Left ventricle myocardium inferior (tissue), 1 donor: Measurements from ENCODE around the gene SMAD2. TPM values are rescaled to one million over a fixed set of nuclear protein-coding genes. Genes with fewer than 3 reads are reported as not detected.
"Not testable (repeated sequence)": the region's sequence is repeated elsewhere in the genome, so short reads cannot be mapped to it uniquely, and the experiment has no call there.

Experiments used
- DNase-seq: peaks from one replicate; pipeline ENCODE4 v3.0.0-alpha.2; 2020
- H3K27ac ChIP-seq: fragments of 200-600 bp; replicated peaks from 2 replicates; pipeline ENCODE4 v1.8.0; 2021
- H3K27me3 ChIP-seq: fragments of 200-600 bp; 2 replicates; pipeline ENCODE4 v1.8.0; 2021; ENCODE audit warnings: low read depth
- H3K36me3 ChIP-seq: fragments of 200-600 bp; 2 replicates; pipeline ENCODE4 v1.8.0; 2021
- H3K4me1 ChIP-seq: fragments of 200-600 bp; 2 replicates; pipeline ENCODE4 v1.8.0; 2021
- H3K4me3 ChIP-seq: fragments of 200-600 bp; 2 replicates; pipeline ENCODE4 v1.8.0; 2021; ENCODE audit warnings: mild to moderate bottlenecking, moderate library complexity
- H3K9me3 ChIP-seq: fragments of 200-600 bp; replicated peaks from 2 replicates; pipeline ENCODE4 v1.8.0; 2021
- intact Hi-C: fragments of 100-400 bp; cut with micrococcal nuclease; formaldehyde crosslinking; loops from one replicate; pipeline ENCODE4 v1.11.0; 2022
- total RNA-seq: library from RNA; stranded (reverse); fragmentation: NEBNext Ultra II Directional; extraction: Animal tissue kit (Norgen Biotek cat#: 25700); gene quantifications from one replicate; pipeline ENCODE4 v1.2.1, GENCODE V29; 2021
- TF ChIP-seq, protein P1 (sequence below): fragments of 200-600 bp; IDR thresholded peaks from 2 replicates; pipeline ENCODE4 v1.8.0; 2021; ENCODE audit warnings: antibody characterized with exemption, mild to moderate bottlenecking, borderline replicate concordance
- donor health status: DM: no; HTN: yes; CAD: no; lungs with severe emphysema.

Gene SMAD2
- total RNA-seq, 1 donor from 2014 or later, result 80.9 TPM

DNA sequence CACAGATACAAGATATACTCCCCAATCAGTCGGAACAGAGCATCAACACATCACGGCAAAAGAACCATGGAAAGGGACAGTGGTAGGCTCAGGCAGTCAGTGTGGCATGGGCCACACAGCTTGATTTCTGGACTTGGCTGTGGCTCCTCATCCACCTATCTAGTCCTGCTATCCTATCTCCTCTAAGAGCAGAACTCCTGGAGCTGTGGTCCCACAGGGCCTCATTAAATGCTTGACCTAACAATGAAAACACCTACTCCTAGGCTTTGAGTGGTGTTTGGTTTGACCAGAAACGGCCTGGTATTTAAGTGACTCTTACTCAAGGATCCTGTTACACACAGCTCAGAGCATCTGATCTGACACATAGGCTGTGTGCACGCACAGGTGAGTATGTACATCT is 33.6 kb upstream of the SMAD2 start:
- DNase-seq, result no peak
- TF ChIP-seq, protein P1, sequence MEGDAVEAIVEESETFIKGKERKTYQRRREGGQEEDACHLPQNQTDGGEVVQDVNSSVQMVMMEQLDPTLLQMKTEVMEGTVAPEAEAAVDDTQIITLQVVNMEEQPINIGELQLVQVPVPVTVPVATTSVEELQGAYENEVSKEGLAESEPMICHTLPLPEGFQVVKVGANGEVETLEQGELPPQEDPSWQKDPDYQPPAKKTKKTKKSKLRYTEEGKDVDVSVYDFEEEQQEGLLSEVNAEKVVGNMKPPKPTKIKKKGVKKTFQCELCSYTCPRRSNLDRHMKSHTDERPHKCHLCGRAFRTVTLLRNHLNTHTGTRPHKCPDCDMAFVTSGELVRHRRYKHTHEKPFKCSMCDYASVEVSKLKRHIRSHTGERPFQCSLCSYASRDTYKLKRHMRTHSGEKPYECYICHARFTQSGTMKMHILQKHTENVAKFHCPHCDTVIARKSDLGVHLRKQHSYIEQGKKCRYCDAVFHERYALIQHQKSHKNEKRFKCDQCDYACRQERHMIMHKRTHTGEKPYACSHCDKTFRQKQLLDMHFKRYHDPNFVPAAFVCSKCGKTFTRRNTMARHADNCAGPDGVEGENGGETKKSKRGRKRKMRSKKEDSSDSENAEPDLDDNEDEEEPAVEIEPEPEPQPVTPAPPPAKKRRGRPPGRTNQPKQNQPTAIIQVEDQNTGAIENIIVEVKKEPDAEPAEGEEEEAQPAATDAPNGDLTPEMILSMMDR, result no peak
- Histone ChIP-seq H3K4me1 (no peaks in the 10 kb centered on the region), H3K27me3 (no peaks in the 10 kb centered on the region), H3K36me3 (no peaks in the 10 kb centered on the region), H3K9me3 (peaks cover 28% of the 10 kb centered on the region), H3K27ac (no peak overlapping the region), H3K4me3 (no peak overlapping the region)
- intact Hi-C loops, result no loop called here

DNA sequence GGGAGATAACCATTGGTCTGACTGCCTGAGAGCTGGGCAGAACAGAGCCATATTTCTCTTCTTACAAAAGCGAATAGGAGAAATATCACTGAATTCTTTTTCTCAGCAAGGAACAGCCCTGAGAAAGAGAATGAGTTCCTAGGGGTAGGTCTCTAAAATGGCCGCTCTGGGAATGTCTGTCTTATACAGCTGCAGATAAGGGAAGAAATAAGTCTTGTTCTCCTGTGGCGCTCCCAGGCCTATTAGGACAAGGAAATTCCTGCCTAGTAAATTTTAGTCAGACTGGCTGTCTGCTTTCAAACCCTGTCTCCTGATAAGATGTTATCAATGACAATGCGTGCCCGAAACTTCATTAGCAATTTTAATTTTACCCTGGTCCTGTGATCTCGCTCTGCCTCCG is 30.5 kb upstream of the SMAD2 start:
- Histone ChIP-seq H3K9me3 (peaks cover 28% of the 10 kb centered on the region), H3K27me3 (peaks cover 12% of the 10 kb centered on the region)
- H3K27ac ChIP-seq, DNase-seq, H3K4me3 ChIP-seq, intact Hi-C loops, H3K36me3 ChIP-seq, H3K4me1 ChIP-seq: not testable (repeated sequence)

DNA sequence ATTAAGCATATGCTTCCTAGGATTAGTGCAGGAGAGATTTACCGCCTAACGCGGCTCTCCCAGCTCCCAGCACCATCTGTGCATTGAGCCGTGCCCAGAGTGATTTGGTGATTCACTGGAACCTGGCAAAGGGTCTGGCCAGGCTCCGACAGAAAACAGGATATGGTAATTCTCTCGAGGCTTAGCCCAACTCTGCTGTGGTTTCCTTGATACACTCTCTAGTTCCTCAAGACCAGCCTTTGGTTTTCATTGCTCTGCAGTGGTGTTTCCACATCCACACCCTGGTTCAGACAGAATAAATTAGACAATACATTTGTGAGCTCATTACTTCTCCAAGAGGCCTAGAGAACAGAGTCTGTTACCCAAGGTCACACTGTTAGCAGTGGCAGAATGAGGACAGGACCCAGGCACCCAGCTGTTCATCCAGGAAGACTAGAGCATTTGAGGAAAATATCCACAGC is 23.0 kb upstream of the SMAD2 start:
- H3K4me3 ChIP-seq, result no peak overlapping the region
- TF ChIP-seq, protein P1, result no peak
- H3K27ac ChIP-seq, result no peak overlapping the region
- H3K4me1 ChIP-seq, result peaks cover 6% of the 10 kb centered on the region
- H3K9me3 ChIP-seq, result no peaks in the 10 kb centered on the region
- H3K27me3 ChIP-seq, result peaks cover 8% of the 10 kb centered on the region
- no peaks in the 10 kb centered on the region for H3K36me3 ChIP-seq
- intact Hi-C loops, result no loop called here
- DNase-seq, result no peak

DNA sequence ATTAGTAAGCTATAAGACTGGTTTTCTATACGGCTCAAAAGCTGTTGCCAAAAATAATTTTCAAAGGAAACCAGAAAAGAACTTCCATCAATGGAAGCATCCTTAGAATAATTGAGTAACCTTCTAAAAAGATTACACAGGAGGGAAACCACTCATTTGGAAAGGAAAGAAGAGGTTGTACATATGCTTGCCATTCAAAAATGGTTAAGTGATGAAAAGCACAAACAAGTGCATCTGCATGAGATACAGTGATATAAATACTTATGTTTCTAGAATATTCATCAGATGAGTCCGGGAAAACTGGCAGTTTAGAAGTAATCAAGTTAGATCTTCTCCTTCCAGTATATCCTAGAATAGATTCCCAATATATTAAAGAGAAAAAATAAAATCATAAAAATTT is 20.1 kb upstream of the SMAD2 start:
- Histone ChIP-seq H3K9me3 (no peaks in the 10 kb centered on the region), H3K27ac (no peak overlapping the region), H3K36me3 (no peaks in the 10 kb centered on the region), H3K4me1 (peaks cover 6% of the 10 kb centered on the region), H3K4me3 (no peak overlapping the region), H3K27me3 (no peaks in the 10 kb centered on the region)
- intact Hi-C loops, result no loop called here
- DNase-seq, result no peak
- TF ChIP-seq, protein P1, result no peak

DNA sequence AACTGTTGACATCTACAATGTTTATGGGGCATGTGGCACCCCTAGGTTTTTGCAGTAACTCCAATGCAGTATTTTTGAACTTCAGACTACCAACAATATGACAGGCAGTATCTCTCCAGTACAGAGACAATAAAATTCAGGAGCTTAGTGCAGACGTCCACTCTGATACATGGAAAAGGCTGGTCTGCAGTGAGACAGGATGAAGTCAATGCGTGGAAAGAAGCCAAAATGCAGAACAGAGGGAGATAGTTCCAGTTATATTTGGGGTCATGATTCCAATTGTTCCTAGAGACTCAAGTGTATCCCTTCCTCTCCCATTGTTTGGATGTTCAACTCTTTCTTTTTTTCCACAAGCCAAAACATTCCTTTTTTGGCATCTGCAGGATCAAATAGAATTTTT is 18.7 kb upstream of the SMAD2 start:
- Histone ChIP-seq H3K4me1 (peaks cover 6% of the 10 kb centered on the region), H3K4me3 (no peak overlapping the region), H3K36me3 (no peaks in the 10 kb centered on the region), H3K27ac (no peak overlapping the region), H3K9me3 (no peaks in the 10 kb centered on the region), H3K27me3 (no peaks in the 10 kb centered on the region)
- intact Hi-C loops, result no loop called here
- TF ChIP-seq, protein P1, result no peak
- DNase-seq, result no peak

DNA sequence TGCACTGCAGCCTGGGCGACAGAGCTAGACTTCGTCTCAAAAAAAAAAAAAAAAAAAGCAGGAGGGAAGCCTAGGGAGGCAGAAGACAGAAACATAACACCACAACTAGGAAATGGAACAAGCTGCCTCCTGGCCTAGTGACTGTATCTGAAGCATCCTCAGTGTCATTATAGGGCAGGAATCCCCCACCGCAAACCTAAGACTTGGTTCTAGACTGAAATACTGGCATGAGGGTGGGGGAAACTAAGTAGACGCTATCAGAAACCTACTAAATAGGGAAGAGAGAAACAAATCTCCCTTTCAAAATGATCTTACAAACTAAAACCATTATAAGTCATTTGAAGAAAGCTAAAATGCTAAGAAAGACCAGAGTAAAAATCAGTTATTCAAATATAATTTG is 16.4 kb upstream of the SMAD2 start:
- no peak for DNase-seq
- Histone ChIP-seq H3K9me3 (no peaks in the 10 kb centered on the region), H3K4me3 (no peak overlapping the region), H3K27ac (no peak overlapping the region), H3K27me3 (no peaks in the 10 kb centered on the region), H3K36me3 (no peaks in the 10 kb centered on the region), H3K4me1 (no peaks in the 10 kb centered on the region)
- intact Hi-C loops, result no loop called here
- TF ChIP-seq, protein P1, result no peak
